OCI-LY7 (cell line): Measurements from ENCODE around the gene CBY3.
"Not testable (repeated sequence)": the region's sequence is repeated elsewhere in the genome, so short reads cannot be mapped to it uniquely, and the experiment has no call there.

Experiments used
- EZH2phosphoT487 ChIP-seq: fragments of 200-600 bp; sonication (generic); IDR thresholded peaks from 2 replicates; pipeline ENCODE4 v1.6.1; 2018; ENCODE audit warnings: low read depth, borderline replicate concordance, mild to moderate bottlenecking, mixed run types, antibody characterized with exemption, low read length, moderate library complexity, mixed read lengths
- TF ChIP-seq, protein P1 (sequence below): fragments of 200-600 bp; sonication (generic); conservative IDR thresholded peaks from 2 replicates; pipeline ENCODE4 v1.5.1; 2014; ENCODE audit warnings: mild to moderate bottlenecking, antibody characterized with exemption, low read length, moderate library complexity, mixed read lengths

DNA sequence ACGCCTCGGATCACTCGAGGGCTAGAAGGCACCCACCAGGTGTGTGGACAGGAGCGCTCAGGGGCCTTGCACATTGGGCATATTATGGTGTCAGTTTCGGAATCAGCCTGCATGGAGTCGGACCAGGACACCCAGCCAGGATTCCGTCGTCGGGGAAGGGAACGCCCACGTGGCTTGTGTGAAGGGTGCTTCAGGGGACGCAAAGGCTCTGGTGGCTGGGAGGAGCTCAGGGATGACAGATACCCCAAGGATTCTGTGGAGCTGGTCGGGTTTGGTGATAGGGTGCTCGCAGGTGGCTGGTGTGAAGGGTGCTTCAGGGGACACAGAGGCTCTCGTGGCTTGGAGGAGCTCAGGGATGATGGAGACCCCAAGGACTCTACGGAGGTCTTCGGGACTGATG, 38.2 kb downstream of the CBY3 start:
- TF ChIP-seq, protein P1, sequence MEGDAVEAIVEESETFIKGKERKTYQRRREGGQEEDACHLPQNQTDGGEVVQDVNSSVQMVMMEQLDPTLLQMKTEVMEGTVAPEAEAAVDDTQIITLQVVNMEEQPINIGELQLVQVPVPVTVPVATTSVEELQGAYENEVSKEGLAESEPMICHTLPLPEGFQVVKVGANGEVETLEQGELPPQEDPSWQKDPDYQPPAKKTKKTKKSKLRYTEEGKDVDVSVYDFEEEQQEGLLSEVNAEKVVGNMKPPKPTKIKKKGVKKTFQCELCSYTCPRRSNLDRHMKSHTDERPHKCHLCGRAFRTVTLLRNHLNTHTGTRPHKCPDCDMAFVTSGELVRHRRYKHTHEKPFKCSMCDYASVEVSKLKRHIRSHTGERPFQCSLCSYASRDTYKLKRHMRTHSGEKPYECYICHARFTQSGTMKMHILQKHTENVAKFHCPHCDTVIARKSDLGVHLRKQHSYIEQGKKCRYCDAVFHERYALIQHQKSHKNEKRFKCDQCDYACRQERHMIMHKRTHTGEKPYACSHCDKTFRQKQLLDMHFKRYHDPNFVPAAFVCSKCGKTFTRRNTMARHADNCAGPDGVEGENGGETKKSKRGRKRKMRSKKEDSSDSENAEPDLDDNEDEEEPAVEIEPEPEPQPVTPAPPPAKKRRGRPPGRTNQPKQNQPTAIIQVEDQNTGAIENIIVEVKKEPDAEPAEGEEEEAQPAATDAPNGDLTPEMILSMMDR: not testable (repeated sequence)
- TF ChIP-seq EZH2phosphoT487: not testable (repeated sequence)
